CD4-positive, alpha-beta T cell treated with Interferon gamma for 1 hour (primary cell): ENCODE results near the gene TNK1.
"Not testable (repeated sequence)": the region's sequence is repeated elsewhere in the genome, so short reads cannot be mapped to it uniquely, and the experiment has no call there.

Source experiments
- DNase-seq: peaks from one replicate; pipeline ENCODE4 v3.0.0-alpha.2; 2020

Gene TNK1

GRCh38 chr17:7380855-7381683 lies at the start of gene TNK1:
TSS of gene TNK1 (plus strand) at chr17:7381089. CDS start at chr17:7382927, 1,838 bp downstream.
- no peak for DNase-seq

GRCh38 chr17:7332111-7332510 lies 48.8 kb upstream of the TNK1 start:
- DNase-seq, result no peak

GRCh38 chr17:7332600-7333069 lies 48.3 kb upstream of the TNK1 start:
- DNase-seq, result peak; percentile 56

- no peak for DNase-seq
These were observed 45.9 kb upstream of the TNK1 start for GRCh38 chr17:7334938-7335538.

- not testable (repeated sequence) for DNase-seq
These were observed 45.1 kb upstream of the TNK1 start for GRCh38 chr17:7335765-7336164.

- peak; percentile 82 for DNase-seq
These were observed 44.4 kb upstream of the TNK1 start, which contains the start of gene ACAP1 for GRCh38 chr17:7336240-7337175. TSS of gene ACAP1 (plus strand) at chr17:7336529. CDS start at chr17:7336735, 206 bp downstream.

- not testable (repeated sequence) for DNase-seq
These were observed 43.3 kb upstream of the TNK1 start for GRCh38 chr17:7337600-7337999.

- no peak for DNase-seq
These were observed 40.7 kb upstream of the TNK1 start for GRCh38 chr17:7340179-7340578.

GRCh38 chr17:7341842-7342241 lies 39.0 kb upstream of the TNK1 start:
- DNase-seq, result no peak

- DNase-seq, result no peak
These were observed 37.6 kb upstream of the TNK1 start for GRCh38 chr17:7343250-7343649.

- no peak for DNase-seq
These were observed 33.9 kb upstream of the TNK1 start for GRCh38 chr17:7346761-7347614.

- DNase-seq, result no peak
These were observed 33.0 kb upstream of the TNK1 start for GRCh38 chr17:7347630-7348477.

GRCh38 chr17:7348478-7349242 lies 32.2 kb upstream of the TNK1 start:
- DNase-seq, result no peak

- DNase-seq, result peak; percentile 82
These were observed 29.0 kb upstream of the TNK1 start, which contains the start of gene KCTD11 for GRCh38 chr17:7351665-7352502. TSS of gene KCTD11 (plus strand) at chr17:7352162.

GRCh38 chr17:7352503-7352889 lies 28.4 kb upstream of the TNK1 start:
- DNase-seq, result no peak

GRCh38 chr17:7352910-7353635 lies 27.8 kb upstream of the TNK1 start:
- DNase-seq, result no peak

GRCh38 chr17:7354262-7354843 lies 26.5 kb upstream of the TNK1 start:
- DNase-seq, result no peak

GRCh38 chr17:7355053-7355452 lies 25.8 kb upstream of the TNK1 start, which contains the start of gene TMEM95:
TSS of gene TMEM95 (plus strand) at chr17:7355156. CDS start at chr17:7355205, 49 bp downstream.
- no peak for DNase-seq
